ENCODE results near the gene MED27. TPM values are rescaled to one million over a fixed set of nuclear protein-coding genes. Genes with fewer than 3 reads are reported as not detected.

MED27 gene
- total and polyA plus RNA-seq, 10 of the 15 experiments (the other 5 are each of a cell fraction or from before 2014, with no cell fraction given), result 20.3 to 50.3 (median 35.5) TPM

DNA sequence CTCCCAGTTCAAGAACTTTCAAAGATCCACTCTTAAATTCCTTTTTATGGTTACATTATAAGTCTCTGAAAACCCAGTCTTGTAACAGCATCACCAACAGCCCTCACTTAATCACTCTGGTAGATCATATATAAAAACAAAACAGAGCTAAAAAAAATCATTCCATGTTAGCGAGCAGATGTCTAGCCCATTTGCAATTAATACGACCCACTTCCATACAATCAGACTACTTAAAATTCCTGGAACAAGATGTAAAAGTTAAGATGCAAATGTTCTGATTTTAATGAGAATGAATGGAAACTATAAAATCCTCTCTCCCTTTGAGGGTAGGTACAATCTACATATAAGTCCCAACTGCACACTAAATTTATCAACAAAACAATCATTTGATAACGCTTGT lies 167.0 kb downstream of the MED27 start:
- in situ Hi-C loops (cut with MboI), result no loop called here
- ATAC-seq, result no peak

DNA sequence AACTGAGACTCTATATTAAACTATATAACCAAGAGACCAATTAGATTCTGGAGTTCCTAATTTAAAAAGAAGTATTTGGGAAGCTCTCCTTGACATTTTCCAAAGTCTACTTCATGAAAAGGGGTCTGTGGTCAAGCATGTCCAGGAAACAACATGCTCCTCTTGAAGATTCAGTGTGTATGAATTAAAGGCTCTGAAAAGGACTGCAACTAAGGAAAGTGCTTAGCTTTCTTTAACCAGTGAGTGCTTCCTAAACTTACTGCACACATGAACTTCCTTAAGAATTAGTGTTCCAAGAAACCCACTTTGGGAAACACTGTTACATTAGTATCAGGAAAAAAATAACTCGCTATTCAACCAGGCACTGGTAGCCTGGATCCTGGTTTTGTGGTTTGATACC lies 167.6 kb downstream of the MED27 start:
- POLR2A ChIA-PET, result no interaction called here
- CTCF ChIA-PET, result interaction anchor here (1.2 kb wide), 1 partner anchor 12 kb away, joined by 3 read pairs; no protein-coding TSS in a partner anchor
- no peaks in the 10 kb centered on the region for H3K79me2 ChIP-seq (ENCODE audit: control insufficient read depth, insufficient read depth, low read length)
- H3K9me3 ChIP-seq (replicated peaks; ENCODE audit: control insufficient read depth, insufficient read depth, low read length), result no peaks in the 10 kb centered on the region
- no peak overlapping the region for H2AFZ ChIP-seq (ENCODE audit: control insufficient read depth, low read depth, low read length)
- WGBS (ENCODE audit: insufficient coverage, insufficient replicate concordance, low lambda C conversion rate, missing lambda C conversion rate), result 89% methylated on average over 1 of the region's 1 CpG
- H3K9ac ChIP-seq (ENCODE audit: control insufficient read depth, insufficient read depth, low read length), result no peak overlapping the region
- H3K36me3 ChIP-seq (ENCODE audit: control insufficient read depth in 2 of 2, insufficient read depth in 2 of 2, low read length in 1 of 2), result no peaks in the 10 kb centered on the region; a peak in 1 of 4 replicates
- DNase-seq (ENCODE audit: low read depth, low spot score) (no peak), ATAC-seq (no peak), FAIRE-seq (no peak)
- in situ Hi-C loops (cut with MboI), result no loop called here
- H3K4me3 ChIP-seq, result no peak overlapping the region
- H3K4me2 ChIP-seq (ENCODE audit: control insufficient read depth, insufficient read depth), result no peak overlapping the region
- no peaks in the 10 kb centered on the region for H3K27me3 ChIP-seq (replicated peaks in 1 of 2; ENCODE audit: control insufficient read depth in 2 of 2, insufficient read depth in 2 of 2, low read length in 1 of 2)
- BruUV-seq (replicated peaks), result no TSS peak
- H3K27ac ChIP-seq (ENCODE audit: control insufficient read depth, insufficient read depth), result no peak overlapping the region
- no peak for TF ChIP-seq POLR2AphosphoS2 (IDR thresholded peaks at IDR 0.05; ENCODE audit: low read depth, low read length)
- no peak for TF ChIP-seq ZSCAN29 (IDR thresholded peaks at IDR 0.05)
- no peak for TF ChIP-seq TCF12 (IDR thresholded peaks at IDR 0.05; ENCODE audit: low read depth, low read length)
- no peak for TF ChIP-seq HDGF (IDR thresholded peaks at IDR 0.05)
- no peak for TF ChIP-seq SP1 (IDR thresholded peaks at IDR 0.05; ENCODE audit: low read depth, low read length)
- SMC1A ChIA-PET (ENCODE audit: uncharacterized antibody, unreplicated experiment), result no interaction called here
- RAD21 ChIA-PET (ENCODE audit: unreplicated experiment), result no interaction called here
- intact Hi-C loops (cut with micrococcal nuclease; ENCODE audit: unreplicated experiment), result no loop called here
- no peaks in the 10 kb centered on the region for H3K4me1 ChIP-seq (ENCODE audit: control insufficient read depth, insufficient read depth, low read length)
- no peaks in the 10 kb centered on the region for H4K20me1 ChIP-seq (ENCODE audit: control insufficient read depth, insufficient read depth)

More for the DNA sequence above, 167.0 kb downstream of the MED27 start:
- intact Hi-C loops (cut with micrococcal nuclease; ENCODE audit: unreplicated experiment), result no loop called here
- Histone ChIP-seq H2AFZ (ENCODE audit: control insufficient read depth, low read depth, low read length) (no peak overlapping the region), H3K9me3 (replicated peaks; ENCODE audit: control insufficient read depth, insufficient read depth, low read length) (no peaks in the 10 kb centered on the region), H3K79me2 (ENCODE audit: control insufficient read depth, insufficient read depth, low read length) (no peaks in the 10 kb centered on the region), H3K27ac (ENCODE audit: control insufficient read depth, insufficient read depth) (no peak overlapping the region), H3K4me1 (ENCODE audit: control insufficient read depth, insufficient read depth, low read length) (no peaks in the 10 kb centered on the region), H3K36me3 (ENCODE audit: control insufficient read depth in 2 of 2, insufficient read depth in 2 of 2, low read length in 1 of 2) (no peaks in the 10 kb centered on the region; a peak in 1 of 4 replicates), H4K20me1 (ENCODE audit: control insufficient read depth, insufficient read depth) (no peaks in the 10 kb centered on the region), H3K4me3 (no peak overlapping the region), H3K27me3 (replicated peaks in 1 of 2; ENCODE audit: control insufficient read depth in 2 of 2, insufficient read depth in 2 of 2, low read length in 1 of 2) (no peaks in the 10 kb centered on the region), H3K4me2 (ENCODE audit: control insufficient read depth, insufficient read depth) (no peak overlapping the region), H3K9ac (ENCODE audit: control insufficient read depth, insufficient read depth, low read length) (no peak overlapping the region)
- FAIRE-seq, result no peak
- ChIA-PET CTCF (interaction anchor here (1.2 kb wide), 1 partner anchor 12 kb away, joined by 3 read pairs; no protein-coding TSS in a partner anchor), SMC1A (ENCODE audit: uncharacterized antibody, unreplicated experiment) (no interaction called here), POLR2A (no interaction called here), RAD21 (ENCODE audit: unreplicated experiment) (no interaction called here)
- no TSS peak for BruUV-seq (replicated peaks)
- TF ChIP-seq, protein P1, sequence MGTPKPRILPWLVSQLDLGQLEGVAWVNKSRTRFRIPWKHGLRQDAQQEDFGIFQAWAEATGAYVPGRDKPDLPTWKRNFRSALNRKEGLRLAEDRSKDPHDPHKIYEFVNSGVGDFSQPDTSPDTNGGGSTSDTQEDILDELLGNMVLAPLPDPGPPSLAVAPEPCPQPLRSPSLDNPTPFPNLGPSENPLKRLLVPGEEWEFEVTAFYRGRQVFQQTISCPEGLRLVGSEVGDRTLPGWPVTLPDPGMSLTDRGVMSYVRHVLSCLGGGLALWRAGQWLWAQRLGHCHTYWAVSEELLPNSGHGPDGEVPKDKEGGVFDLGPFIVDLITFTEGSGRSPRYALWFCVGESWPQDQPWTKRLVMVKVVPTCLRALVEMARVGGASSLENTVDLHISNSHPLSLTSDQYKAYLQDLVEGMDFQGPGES (IDR thresholded peaks at IDR 0.05), result no peak
- TF ChIP-seq SMAD1 (IDR thresholded peaks at IDR 0.05; ENCODE audit: low read depth, partially characterized antibody) (no peak), SIN3A (IDR thresholded peaks at IDR 0.05; ENCODE audit: low read depth, low read length) (no peak), SPI1 (IDR thresholded peaks at IDR 0.05; ENCODE audit: borderline replicate concordance, insufficient read depth, low read depth, low read length) (no peak), KLF5 (IDR thresholded peaks at IDR 0.05; ENCODE audit: partially characterized antibody) (no peak)
- 92% methylated on average over 3 of the region's 3 CpGs for WGBS (ENCODE audit: insufficient coverage, insufficient replicate concordance, low lambda C conversion rate, missing lambda C conversion rate)
- no peak for DNase-seq (ENCODE audit: low read depth, low spot score)
